ENCODE data around the gene UTP11.
"Not testable (repeated sequence)": the region's sequence is repeated elsewhere in the genome, so short reads cannot be mapped to it uniquely, and the experiment has no call there.

UTP11 gene

GRCh38 chr1:38012363-38013226 is at the start of gene UTP11:
UTP11 (plus strand) TSS chr1:38012734; CDS start chr1:38012803, 69 bp downstream.
- peak; percentile 97 for DNase-seq (ENCODE audit: low read depth)

- not testable (repeated sequence) for DNase-seq (ENCODE audit: low read depth)
Measured at GRCh38 chr1:37964106-37964505, 48.4 kb upstream of the UTP11 start.

DNA sequence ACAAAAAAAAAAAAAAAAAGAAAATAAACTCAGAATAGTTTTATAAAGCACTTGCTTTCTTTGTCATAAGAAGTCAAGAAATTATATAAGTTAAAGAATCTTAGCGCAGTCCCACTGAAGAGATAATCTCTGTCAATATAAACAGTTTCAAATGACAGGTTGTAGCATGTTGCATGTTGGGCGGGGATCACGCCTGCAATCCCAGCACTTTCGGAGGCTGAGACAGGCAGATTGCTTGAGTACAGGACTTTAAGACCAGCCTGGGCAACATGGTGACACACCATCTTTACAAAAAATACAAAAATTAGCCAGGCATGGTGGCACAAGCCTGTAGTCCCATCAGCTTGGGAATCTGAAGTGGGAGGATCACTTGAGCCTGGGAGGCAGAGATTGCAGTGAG is 47.2 kb upstream of the UTP11 start:
- no peak for DNase-seq (ENCODE audit: low read depth)

DNA sequence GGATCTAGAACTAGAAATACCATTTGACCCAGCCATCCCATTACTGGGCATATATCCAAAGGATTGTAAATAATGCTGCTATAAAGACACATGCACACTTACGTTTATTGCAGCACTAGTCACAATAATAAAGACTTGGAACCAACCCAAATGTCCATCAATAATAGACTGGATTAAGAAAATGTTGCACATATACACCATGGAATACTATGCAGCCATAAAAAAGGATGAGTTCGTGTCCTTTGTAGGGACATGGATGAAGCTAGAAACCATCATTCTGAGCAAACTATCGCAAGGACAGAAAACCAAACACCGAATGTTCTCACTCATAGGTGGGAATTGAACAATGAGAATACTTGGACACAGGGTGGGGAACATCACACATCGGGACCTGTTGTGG is 38.9 kb upstream of the UTP11 start:
- not testable (repeated sequence) for DNase-seq (ENCODE audit: low read depth)

GRCh38 chr1:37974567-37974966 is 38.0 kb upstream of the UTP11 start:
- DNase-seq (ENCODE audit: low read depth): no peak

GRCh38 chr1:37975083-37975482 is 37.5 kb upstream of the UTP11 start:
- DNase-seq (ENCODE audit: low read depth): peak; percentile 20

GRCh38 chr1:37978541-37978940 is 34.0 kb upstream of the UTP11 start:
- no peak for DNase-seq (ENCODE audit: low read depth)

- DNase-seq (ENCODE audit: low read depth): no peak
Measured at GRCh38 chr1:37983546-37983945, 29.0 kb upstream of the UTP11 start.

- no peak for DNase-seq (ENCODE audit: low read depth)
Measured at GRCh38 chr1:37987679-37988078, 24.9 kb upstream of the UTP11 start.

DNA sequence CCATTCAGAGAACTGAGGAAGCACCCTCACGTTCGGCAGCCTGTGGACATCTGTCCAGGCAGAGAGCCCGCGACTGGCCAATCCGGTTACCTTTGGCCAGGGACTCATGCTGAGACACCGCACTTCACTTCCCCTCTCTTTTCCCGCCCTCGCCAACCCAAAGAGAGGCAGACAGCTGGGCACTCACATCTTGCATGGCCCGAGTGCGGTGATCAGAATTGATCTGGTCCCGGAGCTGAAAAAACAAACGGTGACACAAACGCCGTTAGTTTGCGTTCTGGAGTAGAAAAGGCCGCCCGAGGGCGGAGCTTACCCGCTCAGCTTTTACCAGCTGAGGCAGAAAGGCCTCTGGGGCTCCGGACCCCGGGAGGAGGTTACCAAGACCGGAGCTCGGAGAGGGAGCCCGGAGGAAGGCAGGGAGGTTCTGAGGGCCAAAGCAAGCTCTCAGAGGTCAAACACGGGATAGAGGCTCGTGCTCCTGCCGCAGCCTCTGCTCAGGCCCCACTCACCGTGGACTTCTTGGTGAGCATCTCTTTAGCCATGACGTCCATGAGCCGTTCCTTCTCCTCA is 23.1 kb upstream of the UTP11 start:
- no peak for DNase-seq (ENCODE audit: low read depth)

GRCh38 chr1:37994886-37995566 is 17.5 kb upstream of the UTP11 start:
- no peak for DNase-seq (ENCODE audit: low read depth)

- DNase-seq (ENCODE audit: low read depth): peak; percentile 64
Measured at GRCh38 chr1:37995751-37996345, 16.7 kb upstream of the UTP11 start.

GRCh38 chr1:37997256-37998088 is 15.1 kb upstream of the UTP11 start:
- no peak for DNase-seq (ENCODE audit: low read depth)

DNA sequence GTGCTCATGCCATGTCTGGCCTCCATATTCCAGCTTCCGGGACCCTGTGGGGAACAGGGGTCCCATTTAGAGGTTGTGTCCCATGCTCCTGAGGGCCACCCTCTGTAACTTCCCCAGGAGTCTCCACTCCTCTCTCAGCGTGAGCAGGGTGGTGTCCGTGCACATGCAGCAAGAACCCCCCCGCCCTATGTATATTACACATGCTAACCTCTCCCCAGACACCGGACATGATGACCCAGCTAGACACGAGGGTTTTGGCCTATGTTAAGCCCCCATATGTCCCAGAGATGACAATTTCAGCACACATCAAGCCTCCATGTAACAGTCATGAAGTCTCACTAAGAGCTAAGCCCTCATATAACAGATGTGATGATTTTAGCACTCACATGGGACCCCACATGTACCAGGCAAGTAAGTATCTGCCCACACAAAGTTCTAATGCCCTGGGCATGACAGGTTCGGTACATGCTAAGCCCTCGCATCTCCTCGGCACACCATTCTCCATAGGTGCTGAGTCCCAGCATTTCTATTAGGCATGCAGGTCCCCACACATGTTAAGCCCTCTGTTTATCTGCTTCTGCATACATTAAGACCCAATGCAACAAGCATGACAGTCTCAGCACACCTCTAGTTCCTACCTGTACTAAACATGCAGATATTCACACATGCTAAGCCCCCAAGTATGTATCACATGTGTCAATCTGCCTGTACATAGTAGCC is 14.3 kb upstream of the UTP11 start:
- DNase-seq (ENCODE audit: low read depth): no peak

GRCh38 chr1:37998913-37999429 is 13.6 kb upstream of the UTP11 start:
- no peak for DNase-seq (ENCODE audit: low read depth)

DNA sequence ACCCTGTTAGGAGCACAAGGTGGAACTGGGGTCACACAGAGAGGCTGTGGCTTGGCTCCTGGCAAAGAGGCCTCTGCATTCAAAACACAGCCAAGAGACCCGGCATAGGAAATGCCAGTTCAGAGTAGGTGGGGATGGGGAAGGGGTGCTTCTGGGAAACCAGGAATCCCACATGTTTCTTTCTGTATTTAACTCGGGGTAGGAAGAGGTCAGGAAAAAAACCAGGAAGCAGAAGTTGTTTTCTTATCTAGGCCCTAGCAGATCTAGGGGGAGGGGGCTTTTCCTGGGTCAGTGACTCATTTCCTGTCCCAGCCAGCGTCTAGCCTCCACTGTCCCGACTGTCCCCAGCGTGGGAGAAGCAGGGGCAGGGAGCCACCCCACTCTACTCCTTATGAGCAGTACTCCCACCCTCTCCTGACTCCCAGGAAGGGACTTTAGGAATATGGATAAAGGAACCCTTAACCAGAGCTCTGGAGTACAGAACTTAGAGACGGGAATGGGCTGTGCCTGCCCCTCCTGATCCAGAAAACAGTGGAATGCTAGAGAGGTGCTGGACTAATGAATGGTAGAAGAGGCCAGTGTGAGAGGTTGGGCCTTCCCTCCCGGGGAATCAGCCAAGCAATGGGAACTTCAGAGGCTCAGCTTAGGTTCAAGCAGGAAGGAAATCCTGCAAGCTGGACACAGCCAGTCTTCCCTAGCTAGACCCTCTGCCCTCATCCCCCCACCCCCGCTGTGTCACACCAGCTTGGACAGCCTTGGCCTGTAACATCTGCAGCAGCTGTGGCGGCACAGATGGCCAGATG is 12.9 kb upstream of the UTP11 start:
- no peak for DNase-seq (ENCODE audit: low read depth)

DNA sequence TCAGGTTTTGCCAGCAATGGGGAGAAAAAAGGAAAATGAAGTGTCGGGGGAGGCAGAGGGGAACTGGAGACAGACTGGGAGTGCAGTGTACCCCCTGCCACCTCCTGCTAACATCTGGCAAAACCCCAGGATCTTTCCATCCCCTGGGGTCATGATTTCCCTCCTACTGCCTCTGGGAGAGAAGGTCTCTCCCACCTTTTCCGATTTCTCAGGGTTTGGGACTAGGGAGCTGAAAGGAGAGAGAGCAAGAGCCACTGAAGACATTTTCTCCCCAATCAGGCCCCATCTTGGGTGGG is 12.4 kb upstream of the UTP11 start:
- DNase-seq (ENCODE audit: low read depth): no peak

DNA sequence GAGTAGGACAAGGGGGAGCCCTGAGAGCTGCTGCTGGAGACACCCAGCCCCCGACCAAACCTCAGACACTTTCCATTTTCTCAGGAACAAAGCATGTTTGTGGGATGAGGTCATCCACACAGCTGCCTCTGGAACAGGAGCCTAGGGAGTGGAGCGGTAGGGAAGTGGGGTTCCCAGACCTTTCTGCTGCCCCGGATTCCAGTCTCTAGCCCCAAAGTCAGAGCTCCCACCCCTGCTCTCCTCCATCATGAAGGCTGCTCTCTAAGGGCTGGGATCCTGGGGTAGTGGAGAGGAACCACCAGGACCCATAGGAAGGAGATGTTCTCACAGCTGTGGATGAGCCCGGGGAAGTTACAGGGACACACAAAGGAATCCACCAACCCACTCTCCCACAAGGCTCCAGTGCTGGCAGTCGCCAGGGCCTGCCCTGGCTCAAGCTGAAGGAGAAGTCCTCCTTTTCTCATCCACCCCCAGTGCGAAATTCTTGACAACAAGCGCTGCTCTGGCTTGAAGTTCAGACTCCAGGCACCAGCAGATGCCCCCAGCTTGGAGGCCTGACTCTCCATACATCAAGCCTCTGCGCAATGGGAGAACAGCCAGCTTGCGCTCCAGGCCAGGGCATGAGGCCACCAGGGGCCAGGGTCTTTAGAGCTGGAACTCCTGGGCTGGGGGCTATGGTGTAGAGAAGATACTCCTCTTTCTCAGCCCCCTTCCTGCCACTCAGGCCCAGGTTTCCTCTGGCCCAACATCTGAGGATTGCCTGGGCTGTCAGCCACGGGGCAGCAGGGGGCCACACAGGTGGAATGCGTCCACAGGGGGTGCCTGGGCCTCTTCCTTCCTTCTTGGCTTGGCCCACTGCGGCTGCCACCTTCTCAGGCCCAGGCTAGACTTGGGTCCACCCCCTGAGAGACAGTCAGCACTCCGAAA is 11.7 kb upstream of the UTP11 start:
- DNase-seq (ENCODE audit: low read depth): no peak
